Duodenal mucosa (tissue), 2 donors: Measurements from ENCODE around the gene ST6GAL2.
A peak's percentile ranks its signal among the peaks of the same experiment; 100 is the strongest.

Source experiments
- H3K27ac ChIP-seq: one replicate; pipeline ENCODE4 v1.7.0; 2013; ENCODE audit warnings: low read depth, low read length
- H3K27me3 ChIP-seq, 2 donors: one replicate each; pipeline ENCODE4 v1.7.0; 2013; ENCODE audit warnings: low read length in 2 of 2, control low read depth in 1 of 2; ENCODE audit not compliant: insufficient read depth in 2 of 2, control insufficient read depth in 1 of 2
- H3K36me3 ChIP-seq, 2 donors: one replicate each; pipeline ENCODE4 v1.7.0; 2013; ENCODE audit warnings: low read length in 2 of 2, control low read depth in 1 of 2; ENCODE audit not compliant: insufficient read depth in 2 of 2, control insufficient read depth in 1 of 2
- H3K4me1 ChIP-seq, 2 donors: one replicate each; pipeline ENCODE4 v1.7.0; 2013; ENCODE audit warnings: low read length in 2 of 2, control low read depth in 1 of 2; ENCODE audit not compliant: insufficient read depth in 2 of 2, control insufficient read depth in 1 of 2
- H3K4me3 ChIP-seq, 2 donors: one replicate each; pipeline ENCODE4 v1.7.0; 2013; ENCODE audit warnings: low read length in 2 of 2, low read depth in 1 of 2
- H3K9ac ChIP-seq, 2 donors: one replicate each; pipeline ENCODE4 v1.7.0; 2013; ENCODE audit warnings: low read length in 2 of 2, low read depth in 1 of 2
- H3K9me3 ChIP-seq, 2 donors: one replicate each; pipeline ENCODE4 v1.7.0; 2013; ENCODE audit warnings: low read length in 2 of 2, control low read depth in 1 of 2; ENCODE audit not compliant: control insufficient read depth in 1 of 2

Gene ST6GAL2, protein sequence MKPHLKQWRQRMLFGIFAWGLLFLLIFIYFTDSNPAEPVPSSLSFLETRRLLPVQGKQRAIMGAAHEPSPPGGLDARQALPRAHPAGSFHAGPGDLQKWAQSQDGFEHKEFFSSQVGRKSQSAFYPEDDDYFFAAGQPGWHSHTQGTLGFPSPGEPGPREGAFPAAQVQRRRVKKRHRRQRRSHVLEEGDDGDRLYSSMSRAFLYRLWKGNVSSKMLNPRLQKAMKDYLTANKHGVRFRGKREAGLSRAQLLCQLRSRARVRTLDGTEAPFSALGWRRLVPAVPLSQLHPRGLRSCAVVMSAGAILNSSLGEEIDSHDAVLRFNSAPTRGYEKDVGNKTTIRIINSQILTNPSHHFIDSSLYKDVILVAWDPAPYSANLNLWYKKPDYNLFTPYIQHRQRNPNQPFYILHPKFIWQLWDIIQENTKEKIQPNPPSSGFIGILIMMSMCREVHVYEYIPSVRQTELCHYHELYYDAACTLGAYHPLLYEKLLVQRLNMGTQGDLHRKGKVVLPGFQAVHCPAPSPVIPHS

DNA sequence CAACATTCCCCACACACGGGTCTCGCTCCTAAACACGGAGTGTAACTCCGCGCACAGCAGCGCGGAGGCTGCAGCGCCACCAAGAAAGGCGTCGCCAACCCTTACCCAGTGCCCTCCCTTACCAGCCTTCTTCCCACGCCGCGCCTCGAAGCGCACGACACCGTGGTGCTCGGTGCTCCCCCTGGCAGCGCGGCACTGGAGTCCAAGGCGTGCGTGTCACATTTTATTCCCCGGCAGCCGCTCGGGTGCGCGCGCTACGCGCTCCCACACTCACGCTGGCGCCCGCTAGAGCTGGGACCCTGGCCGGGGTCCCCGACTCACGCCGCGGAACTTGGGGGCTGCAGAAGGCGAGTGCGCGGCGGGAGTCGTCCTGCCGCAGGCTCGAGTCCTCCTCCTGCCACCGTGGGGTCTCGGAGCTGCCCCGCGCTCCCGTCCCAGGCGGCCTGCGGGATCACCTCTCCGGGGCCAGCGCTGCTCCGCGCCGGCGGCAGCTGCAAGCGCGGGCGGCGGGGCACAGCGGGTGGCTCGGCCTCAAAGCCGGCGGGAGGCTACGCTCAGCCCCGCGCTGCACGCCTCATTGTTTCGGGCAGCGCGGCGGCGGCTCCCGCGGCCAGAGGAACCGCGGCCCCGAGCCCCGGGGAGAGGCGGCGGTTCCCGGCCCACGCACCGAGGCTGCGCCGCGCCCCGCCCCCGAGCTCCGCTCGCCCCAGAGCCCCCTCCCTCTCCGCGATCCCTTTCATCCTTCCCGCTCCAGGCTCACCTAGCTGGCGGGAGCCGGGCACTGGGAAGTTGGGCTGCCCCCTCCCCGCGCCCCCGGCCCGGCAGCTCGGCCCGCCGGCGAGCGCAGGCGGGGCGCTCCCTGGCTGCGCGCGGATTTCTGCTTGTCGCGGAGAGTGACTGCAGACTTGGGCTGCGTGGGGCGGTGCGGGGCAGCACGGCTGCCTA is at the start of gene ST6GAL2:
TSS of gene ST6GAL2 (minus strand) at position 197 of the 945 bp plus-strand sequence. CDS start 42,190 bp downstream, outside the sequence.
- no peaks in the 10 kb centered on the region for H3K36me3 ChIP-seq
- H3K9me3 ChIP-seq, result no peaks in the 10 kb centered on the region
- no peak within 1 kb of the TSS for H3K9ac ChIP-seq
- H3K27me3 ChIP-seq, result peaks cover 4 to 8% of the 10 kb centered on the region in 2 donors
- no peaks in the 10 kb centered on the region for H3K4me1 ChIP-seq
- H3K27ac ChIP-seq, result no peak within 1 kb of the TSS
- peak within 1 kb of the TSS in 1 of 2 donors; percentile 29 for H3K4me3 ChIP-seq

DNA sequence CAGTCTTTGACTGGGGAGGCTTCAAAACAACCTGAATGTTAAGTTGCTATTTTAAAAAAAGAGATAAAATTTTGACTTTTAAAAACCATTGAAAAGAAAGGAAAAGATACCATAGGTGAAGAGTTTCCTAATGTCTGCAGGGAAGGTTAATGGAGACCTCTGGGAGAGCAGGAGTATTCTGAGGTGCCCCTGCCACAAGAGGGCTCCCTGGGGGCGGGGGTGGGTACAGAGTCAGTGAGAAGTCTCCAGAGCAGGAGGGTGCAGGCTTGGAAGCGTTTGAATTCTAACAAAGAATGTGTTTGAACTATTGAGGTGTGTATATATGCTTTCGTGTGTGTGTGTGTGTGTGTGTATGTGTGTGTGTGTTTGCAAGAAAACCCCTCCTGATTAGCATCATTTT is 46.7 kb upstream of the ST6GAL2 start:
- Histone ChIP-seq H3K9me3 (peaks cover 0 to 4% of the 10 kb centered on the region in 2 donors), H3K27me3 (no peaks in the 10 kb centered on the region), H3K4me3 (no peak overlapping the region), H3K27ac (no peak overlapping the region), H3K9ac (no peak overlapping the region), H3K36me3 (no peaks in the 10 kb centered on the region), H3K4me1 (no peaks in the 10 kb centered on the region)

DNA sequence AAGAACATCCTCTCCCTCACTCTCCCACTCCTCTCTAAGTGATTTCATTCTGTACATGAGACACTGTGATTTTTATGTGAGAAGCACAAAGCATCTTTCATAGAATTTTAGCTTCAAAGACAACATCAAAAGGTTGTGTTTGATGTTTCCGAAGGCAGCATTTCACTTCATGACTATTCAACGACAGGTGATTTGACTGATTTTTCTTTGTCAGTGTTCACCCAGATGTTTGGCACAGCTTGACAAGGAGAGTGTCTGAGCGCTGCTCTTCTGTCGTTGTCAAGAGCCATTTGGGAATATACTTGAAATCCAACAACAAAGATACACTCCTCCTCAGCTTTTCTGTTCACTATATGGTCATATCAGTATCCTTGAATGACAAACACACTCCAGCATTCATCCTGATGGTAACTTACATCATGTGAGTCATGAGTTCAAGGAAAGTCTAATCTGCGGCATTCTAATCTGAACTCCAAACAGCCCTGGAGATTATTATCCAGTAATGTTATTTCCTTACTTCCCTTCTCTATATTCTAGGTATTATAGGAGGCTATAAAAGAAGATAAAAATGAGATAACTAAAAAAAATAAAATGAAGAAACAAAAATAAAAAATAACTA is 45.9 kb upstream of the ST6GAL2 start:
- no peaks in the 10 kb centered on the region for H3K27me3 ChIP-seq
- H3K36me3 ChIP-seq, result no peaks in the 10 kb centered on the region
- H3K9ac ChIP-seq, result no peak overlapping the region
- H3K27ac ChIP-seq, result no peak overlapping the region
- H3K9me3 ChIP-seq, result peaks cover 0 to 4% of the 10 kb centered on the region in 2 donors
- H3K4me1 ChIP-seq, result no peaks in the 10 kb centered on the region
- H3K4me3 ChIP-seq, result no peak overlapping the region

DNA sequence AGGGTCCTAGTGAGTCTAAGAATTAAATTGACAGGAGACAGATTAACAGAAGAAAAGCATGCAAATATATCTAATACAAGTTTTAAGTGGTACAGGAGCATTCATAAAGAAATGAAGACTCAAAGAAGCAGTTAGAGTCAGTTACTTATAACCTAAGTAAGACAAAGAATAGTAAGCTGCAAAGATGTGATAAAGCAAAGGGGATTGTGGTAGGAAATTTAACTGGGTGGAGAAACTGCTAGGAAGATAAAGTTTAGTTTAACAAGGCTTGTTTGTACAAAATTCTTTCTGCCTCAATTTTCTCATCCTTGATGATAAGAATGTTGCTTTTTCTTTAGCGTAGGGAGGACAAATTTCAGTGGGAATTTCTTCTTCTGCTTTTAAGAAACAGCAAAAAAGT is 35.5 kb upstream of the ST6GAL2 start:
- no peaks in the 10 kb centered on the region for H3K9me3 ChIP-seq
- no peak overlapping the region for H3K4me3 ChIP-seq
- H3K36me3 ChIP-seq, result no peaks in the 10 kb centered on the region
- H3K4me1 ChIP-seq, result no peaks in the 10 kb centered on the region
- H3K27me3 ChIP-seq, result no peaks in the 10 kb centered on the region
- no peak overlapping the region for H3K9ac ChIP-seq
- H3K27ac ChIP-seq, result no peak overlapping the region

DNA sequence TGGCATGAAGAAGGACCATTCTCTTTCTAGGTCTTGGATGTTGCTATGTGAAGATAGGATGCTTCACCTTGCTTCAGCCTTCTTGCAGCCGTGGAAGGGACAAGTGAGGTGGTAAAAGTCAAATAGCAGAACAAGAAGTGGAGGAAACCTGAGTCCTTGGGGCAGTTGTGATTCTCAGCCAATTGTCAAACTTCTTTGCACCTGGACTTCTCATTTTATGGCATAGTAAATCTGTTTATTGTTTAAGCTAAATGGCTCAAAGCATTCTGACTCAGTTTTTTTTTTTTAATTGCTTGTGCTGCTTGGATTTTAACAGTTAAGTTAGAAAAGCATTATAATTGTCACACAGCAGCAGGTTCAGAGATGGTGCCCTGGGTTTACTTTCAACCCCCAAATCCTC is 33.0 kb upstream of the ST6GAL2 start:
- no peak overlapping the region for H3K4me3 ChIP-seq
- no peak overlapping the region for H3K27ac ChIP-seq
- H3K9ac ChIP-seq, result no peak overlapping the region
- no peaks in the 10 kb centered on the region for H3K4me1 ChIP-seq
- H3K36me3 ChIP-seq, result no peaks in the 10 kb centered on the region
- no peaks in the 10 kb centered on the region for H3K9me3 ChIP-seq
- H3K27me3 ChIP-seq, result no peaks in the 10 kb centered on the region

DNA sequence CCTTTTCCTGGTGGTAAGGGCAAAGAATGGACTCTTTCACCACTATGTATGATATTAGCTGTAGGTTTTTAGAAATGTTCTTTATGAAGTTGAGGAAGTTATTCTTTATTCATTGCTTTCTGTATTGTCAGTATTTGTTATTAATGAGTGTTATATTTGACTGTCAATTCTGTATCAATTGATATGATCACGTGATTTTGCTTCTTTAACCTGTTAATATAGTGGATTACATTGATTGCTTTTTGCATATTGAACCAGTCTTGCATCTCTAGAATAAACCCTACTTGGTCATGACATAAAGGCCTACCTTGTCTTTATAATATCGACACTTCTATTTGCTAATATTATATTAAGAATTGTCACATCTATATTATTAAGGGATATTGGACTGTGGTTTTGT is 18.3 kb upstream of the ST6GAL2 start:
- H3K36me3 ChIP-seq, result no peaks in the 10 kb centered on the region
- H3K9ac ChIP-seq, result no peak overlapping the region

DNA sequence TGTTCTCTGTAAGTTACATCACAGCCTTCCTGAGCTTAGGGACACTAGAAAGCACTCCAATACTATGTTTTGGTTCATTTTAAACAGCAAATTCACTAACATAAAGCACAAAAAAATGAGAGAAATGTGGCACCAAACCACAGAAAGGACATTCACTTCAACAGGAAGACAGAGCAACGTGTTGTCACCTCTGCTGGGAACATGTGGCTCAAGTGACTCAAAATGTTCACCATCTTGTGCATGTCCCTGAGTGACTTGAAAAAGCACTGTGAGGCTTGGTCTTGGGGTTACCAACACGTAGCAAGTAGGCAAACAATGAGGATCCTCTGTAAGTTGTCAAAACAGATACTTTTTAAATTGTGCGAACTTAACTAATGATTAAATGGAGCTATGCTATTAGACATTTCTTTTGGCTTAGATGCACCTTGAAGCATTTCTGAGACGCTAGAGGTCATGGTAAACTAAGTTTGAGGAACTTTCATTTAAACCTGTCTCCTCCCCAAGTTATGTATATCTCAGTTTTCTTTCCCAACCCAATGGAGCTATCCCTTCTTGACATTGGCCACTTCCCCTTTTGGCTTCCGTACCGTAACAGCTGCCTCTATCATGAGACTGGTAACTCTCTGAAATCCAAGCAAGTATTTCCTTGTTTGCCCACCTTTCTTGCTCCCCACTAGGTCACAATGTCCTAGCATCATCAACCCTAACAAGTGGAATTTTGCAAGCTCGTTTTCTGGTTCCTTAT is 14.0 kb upstream of the ST6GAL2 start:
- H3K4me3 ChIP-seq, result no peak overlapping the region
- no peaks in the 10 kb centered on the region for H3K9me3 ChIP-seq
- no peak overlapping the region for H3K27ac ChIP-seq
- H3K27me3 ChIP-seq, result no peaks in the 10 kb centered on the region
- H3K9ac ChIP-seq, result no peak overlapping the region
- no peaks in the 10 kb centered on the region for H3K4me1 ChIP-seq
- H3K36me3 ChIP-seq, result no peaks in the 10 kb centered on the region

More for the DNA sequence above, 18.3 kb upstream of the ST6GAL2 start:
- H3K4me1 ChIP-seq, result no peaks in the 10 kb centered on the region
- no peaks in the 10 kb centered on the region for H3K9me3 ChIP-seq
- no peaks in the 10 kb centered on the region for H3K27me3 ChIP-seq
- no peak overlapping the region for H3K4me3 ChIP-seq
- H3K27ac ChIP-seq, result no peak overlapping the region

DNA sequence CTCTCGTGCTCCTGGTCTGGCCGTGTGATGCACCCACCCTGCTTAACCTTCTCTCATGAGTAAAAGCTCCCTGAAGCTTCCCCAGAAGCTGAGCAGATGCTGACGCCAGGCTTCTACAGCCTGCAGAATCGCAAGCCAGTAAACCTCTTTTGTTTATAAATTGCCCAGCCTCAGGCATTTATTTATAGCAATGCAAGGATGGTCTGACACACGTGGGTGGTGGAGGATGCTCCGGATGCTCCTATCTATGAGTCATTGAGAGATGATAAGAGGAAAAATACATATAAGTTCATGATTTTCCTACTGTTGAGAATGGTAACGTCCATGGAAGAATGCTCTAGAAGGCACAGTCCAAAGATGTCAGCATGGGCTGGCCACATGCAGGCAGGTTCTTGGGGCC is 8.6 kb upstream of the ST6GAL2 start:
- Histone ChIP-seq H3K4me1 (no peaks in the 10 kb centered on the region), H3K27me3 (no peaks in the 10 kb centered on the region), H3K9ac (no peak overlapping the region), H3K4me3 (no peak overlapping the region), H3K27ac (no peak overlapping the region), H3K36me3 (no peaks in the 10 kb centered on the region), H3K9me3 (no peaks in the 10 kb centered on the region)

DNA sequence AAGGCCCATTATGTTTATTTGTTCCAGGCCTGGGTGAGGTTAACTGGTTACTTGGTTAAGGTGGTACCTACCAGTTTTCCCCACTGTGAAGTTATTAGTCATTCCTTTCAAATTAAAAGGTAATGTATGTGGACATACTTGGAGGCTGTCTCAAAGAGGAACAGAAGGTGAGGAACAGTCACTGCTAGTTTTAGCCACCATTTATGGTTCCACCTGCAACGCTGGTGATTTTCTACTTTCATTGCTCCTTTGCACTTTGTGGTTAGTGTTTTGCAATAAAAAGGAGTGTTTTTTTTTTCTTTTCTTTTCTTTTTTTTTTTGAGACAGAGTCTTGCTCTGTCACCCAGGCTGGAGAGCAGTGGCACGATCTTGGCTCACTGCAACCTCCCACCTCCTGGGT is 6.1 kb upstream of the ST6GAL2 start:
- Histone ChIP-seq H3K27ac (no peak overlapping the region), H3K4me1 (no peaks in the 10 kb centered on the region), H3K9ac (no peak overlapping the region), H3K36me3 (no peaks in the 10 kb centered on the region), H3K4me3 (no peak overlapping the region), H3K27me3 (peaks cover 0 to 7% of the 10 kb centered on the region in 2 donors), H3K9me3 (no peaks in the 10 kb centered on the region)
